Kidney epithelial cell (primary cell): ENCODE measurements around the gene USP8. TPM values are rescaled to one million over a fixed set of nuclear protein-coding genes. Genes with fewer than 3 reads are reported as not detected.
"Not testable (repeated sequence)": the region's sequence is repeated elsewhere in the genome, so short reads cannot be mapped to it uniquely, and the experiment has no call there.

Experiments used
- DNase-seq: peaks from one replicate; pipeline ENCODE4 v3.0.0-alpha.2; 2010; ENCODE audit warnings: low read depth
- H3K27me3 ChIP-seq: 2 replicates; pipeline ENCODE4 v1.6.0; 2011; ENCODE audit warnings: low read length; ENCODE audit not compliant: control insufficient read depth, insufficient read depth
- H3K36me3 ChIP-seq: 2 replicates; pipeline ENCODE4 v1.5.1; 2011; ENCODE audit warnings: low read length; ENCODE audit not compliant: control insufficient read depth, insufficient read depth
- H3K4me3 ChIP-seq: 2 replicates; pipeline ENCODE4 v1.5.1; 2011; ENCODE audit warnings: low read depth, mild to moderate bottlenecking, control low read depth, low read length
- total RNA-seq: library from RNA; depleted of rRNA; stranded (reverse); fragments of >200 nt; gene quantifications from 2 replicates; pipeline ENCODE4 v1.2.3, GENCODE V29; 2015
- TF ChIP-seq, protein P1 (sequence below): IDR thresholded peaks from 2 replicates; pipeline ENCODE4 v1.5.1; 2011; ENCODE audit warnings: mild to moderate bottlenecking, moderate library complexity, low read length, control low read depth, inconsistent platforms; ENCODE audit not compliant: insufficient read depth, poor library complexity, severe bottlenecking

Gene USP8
- total RNA-seq, 1 donor from 2014 or later, result 55.1 TPM

DNA sequence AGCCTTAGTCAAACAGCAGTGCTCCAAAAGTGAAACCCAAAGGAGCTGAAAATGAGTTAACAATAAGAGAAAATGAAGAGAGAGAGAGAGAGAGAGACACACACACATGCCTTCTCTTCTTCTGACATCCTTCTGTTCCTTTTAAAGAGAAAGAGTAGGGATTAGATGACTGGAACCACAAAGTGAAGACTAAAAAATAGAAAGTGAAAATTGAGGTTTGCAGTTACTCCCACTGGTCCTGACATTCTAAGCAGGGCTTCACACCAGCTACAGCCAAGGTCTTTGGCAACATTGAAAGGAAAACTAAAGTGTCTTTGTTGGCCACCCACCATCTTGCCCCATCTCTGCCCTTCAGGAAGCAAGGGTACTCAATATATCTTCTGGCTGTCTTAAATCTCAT is 63.1 kb downstream of the USP8 start:
- TF ChIP-seq, protein P1, sequence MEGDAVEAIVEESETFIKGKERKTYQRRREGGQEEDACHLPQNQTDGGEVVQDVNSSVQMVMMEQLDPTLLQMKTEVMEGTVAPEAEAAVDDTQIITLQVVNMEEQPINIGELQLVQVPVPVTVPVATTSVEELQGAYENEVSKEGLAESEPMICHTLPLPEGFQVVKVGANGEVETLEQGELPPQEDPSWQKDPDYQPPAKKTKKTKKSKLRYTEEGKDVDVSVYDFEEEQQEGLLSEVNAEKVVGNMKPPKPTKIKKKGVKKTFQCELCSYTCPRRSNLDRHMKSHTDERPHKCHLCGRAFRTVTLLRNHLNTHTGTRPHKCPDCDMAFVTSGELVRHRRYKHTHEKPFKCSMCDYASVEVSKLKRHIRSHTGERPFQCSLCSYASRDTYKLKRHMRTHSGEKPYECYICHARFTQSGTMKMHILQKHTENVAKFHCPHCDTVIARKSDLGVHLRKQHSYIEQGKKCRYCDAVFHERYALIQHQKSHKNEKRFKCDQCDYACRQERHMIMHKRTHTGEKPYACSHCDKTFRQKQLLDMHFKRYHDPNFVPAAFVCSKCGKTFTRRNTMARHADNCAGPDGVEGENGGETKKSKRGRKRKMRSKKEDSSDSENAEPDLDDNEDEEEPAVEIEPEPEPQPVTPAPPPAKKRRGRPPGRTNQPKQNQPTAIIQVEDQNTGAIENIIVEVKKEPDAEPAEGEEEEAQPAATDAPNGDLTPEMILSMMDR, result no peak
- no peaks in the 10 kb centered on the region for H3K36me3 ChIP-seq
- no peaks in the 10 kb centered on the region for H3K27me3 ChIP-seq
- H3K4me3 ChIP-seq, result no peak overlapping the region
- no peak for DNase-seq

DNA sequence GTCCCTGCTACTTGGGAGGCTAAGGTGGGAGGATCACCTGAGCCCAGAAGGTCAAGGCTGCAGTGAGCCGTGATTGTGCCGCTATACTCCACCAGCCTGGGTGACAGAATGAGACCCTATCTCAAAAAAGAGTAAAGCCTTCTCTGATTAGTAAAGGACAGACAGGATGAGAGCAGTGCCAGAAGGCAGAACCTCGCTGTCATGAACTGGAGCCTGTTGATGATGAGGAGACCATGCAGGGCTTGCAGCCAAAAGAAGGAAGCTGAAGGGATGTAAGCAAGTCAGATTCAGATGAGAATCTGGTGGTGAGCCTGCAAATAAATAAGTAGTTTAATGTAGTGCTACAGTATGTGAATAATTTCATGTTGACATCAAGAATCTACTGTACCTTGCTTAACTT is 69.4 kb downstream of the USP8 start:
- TF ChIP-seq, protein P1, result no peak
- H3K36me3 ChIP-seq, result no peaks in the 10 kb centered on the region
- no peak for DNase-seq
- no peaks in the 10 kb centered on the region for H3K27me3 ChIP-seq
- no peak overlapping the region for H3K4me3 ChIP-seq

DNA sequence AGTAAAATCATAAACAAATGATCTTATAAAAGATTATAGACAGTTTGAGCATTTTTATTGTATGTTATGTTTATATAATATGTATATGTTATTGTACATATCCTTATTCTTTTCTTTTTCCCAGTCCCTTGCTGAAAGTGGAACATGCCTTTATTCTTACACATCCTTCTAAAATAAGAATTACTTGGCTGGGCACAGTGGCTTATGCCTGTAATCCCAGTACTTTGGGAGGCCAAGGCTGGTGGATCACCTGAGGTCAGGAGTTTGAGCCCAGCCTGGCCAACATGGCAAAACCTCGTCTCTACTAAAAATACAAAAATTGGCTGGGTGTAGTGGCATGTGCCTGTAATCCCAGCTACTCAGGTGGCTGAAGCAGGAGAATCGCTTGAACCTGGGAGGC is 70.3 kb downstream of the USP8 start:
- not testable (repeated sequence) for H3K4me3 ChIP-seq, H3K27me3 ChIP-seq, H3K36me3 ChIP-seq, DNase-seq

DNA sequence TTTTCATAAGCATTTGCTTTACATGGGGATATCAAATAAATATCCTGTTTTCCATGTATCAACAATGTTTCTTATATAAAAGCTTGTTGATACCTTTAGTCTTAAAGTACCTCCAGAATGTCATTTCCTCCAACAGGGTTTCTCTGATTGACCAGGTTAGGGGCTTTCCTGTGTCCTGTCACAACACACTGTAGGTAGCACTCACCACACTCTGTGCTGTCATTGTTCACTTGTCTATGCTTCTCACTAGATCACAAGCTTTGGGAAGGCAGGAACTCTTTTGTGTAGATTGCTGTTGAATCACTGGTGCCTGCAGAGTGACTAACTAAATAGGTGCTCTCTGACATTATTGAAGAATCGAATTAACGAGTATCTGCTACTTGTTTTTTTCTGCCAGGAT is 72.5 kb downstream of the USP8 start:
- no peaks in the 10 kb centered on the region for H3K36me3 ChIP-seq
- H3K4me3 ChIP-seq, result no peak overlapping the region
- no peak for DNase-seq
- TF ChIP-seq, protein P1, result no peak
- H3K27me3 ChIP-seq, result no peaks in the 10 kb centered on the region

DNA sequence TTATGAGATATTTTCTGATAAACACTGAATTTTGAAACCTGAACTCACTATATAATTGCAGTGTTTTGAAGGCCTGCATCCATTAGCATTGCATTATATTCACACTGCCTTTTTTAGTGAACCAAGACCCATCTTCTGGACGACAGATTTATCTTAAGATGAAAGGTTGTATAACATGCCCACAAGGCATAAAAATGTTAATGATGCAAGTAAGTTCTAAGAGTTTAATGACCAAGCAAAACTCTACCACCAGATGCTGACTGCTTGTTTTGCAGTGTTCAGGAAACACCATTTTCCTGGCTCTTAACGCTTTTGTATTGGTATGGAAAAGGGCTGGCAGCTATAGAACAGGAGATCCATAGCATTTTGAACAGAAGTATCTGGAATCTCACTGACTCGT is 76.1 kb downstream of the USP8 start:
- no peak overlapping the region for H3K4me3 ChIP-seq
- no peaks in the 10 kb centered on the region for H3K27me3 ChIP-seq
- TF ChIP-seq, protein P1, result no peak
- no peak for DNase-seq
- no peaks in the 10 kb centered on the region for H3K36me3 ChIP-seq

DNA sequence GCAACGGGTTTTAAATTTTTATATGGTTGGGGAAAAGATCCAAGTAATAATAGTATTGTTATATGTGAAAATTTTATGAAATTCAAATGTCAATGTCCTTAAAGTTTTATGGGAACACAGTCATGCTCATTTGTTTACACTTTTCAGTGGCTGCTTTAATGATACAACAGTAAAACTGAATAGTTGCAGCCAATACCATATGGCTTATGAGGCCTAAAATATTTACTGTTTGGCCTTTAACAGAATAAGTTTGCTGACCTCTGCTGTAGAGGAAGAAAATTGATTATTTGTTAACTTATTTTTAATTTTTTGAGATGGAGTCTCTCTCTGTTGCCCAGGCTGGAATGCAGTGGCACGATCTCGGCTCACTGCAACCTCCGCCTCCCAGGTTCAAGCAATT is 77.6 kb downstream of the USP8 start:
- DNase-seq, result no peak
- no peaks in the 10 kb centered on the region for H3K27me3 ChIP-seq
- no peak overlapping the region for H3K4me3 ChIP-seq
- TF ChIP-seq, protein P1, result no peak
- H3K36me3 ChIP-seq, result no peaks in the 10 kb centered on the region

DNA sequence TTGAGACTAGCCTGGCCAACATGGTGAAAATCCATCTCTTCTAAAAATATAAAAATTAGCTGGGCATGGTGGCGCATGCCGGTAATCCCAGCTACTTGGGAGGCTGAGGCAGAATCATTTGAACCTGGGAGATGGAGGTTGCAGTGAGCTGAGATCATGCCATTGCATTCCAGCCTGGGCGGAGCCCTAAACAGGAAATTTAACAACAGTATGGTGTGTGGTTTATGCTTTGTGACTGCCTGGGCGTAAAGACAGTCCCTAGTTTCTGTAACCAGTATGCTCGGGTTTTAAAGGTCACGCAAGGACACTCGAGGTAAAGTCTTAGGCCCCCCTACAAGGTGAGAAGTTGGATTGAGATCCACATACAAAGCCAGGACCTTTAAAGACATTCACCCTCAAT is 78.9 kb downstream of the USP8 start:
- Histone ChIP-seq H3K27me3 (no peaks in the 10 kb centered on the region), H3K36me3 (no peaks in the 10 kb centered on the region), H3K4me3 (no peak overlapping the region)
- DNase-seq, result no peak
- TF ChIP-seq, protein P1, result no peak

DNA sequence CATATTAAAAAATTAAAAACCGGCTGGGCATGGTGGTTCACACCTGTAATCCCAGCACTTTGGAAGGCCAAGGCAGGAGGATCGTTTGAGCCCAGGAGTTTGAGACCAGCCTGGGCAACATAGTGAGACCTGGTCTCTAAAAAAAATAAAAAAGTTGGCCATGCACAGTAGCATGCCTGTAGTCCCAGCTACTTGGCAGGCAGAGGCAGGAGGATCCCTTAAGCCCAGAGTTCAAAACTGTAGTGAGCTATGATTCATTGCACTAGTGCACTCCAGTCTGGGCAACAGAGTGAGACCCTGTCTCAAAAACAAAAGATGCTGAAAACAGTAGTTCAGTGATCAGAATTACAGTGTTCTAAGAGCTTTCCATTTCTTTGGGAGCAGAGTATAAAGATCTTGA is 81.5 kb downstream of the USP8 start:
- H3K27me3 ChIP-seq, H3K36me3 ChIP-seq, H3K4me3 ChIP-seq, DNase-seq: not testable (repeated sequence)
